ENCODE data around the gene SLFN12L.
A peak's percentile ranks its signal among the peaks of the same experiment; 100 is the strongest.

Gene SLFN12L

GRCh38 chr17:35537601-35538141 is at the start of gene SLFN12L:
TSS of gene SLFN12L (minus strand) at chr17:35537678. CDS start at chr17:35522364, 15,314 bp downstream.
- no peak for TF ChIP-seq CTCF (conservative IDR thresholded peaks at IDR 0.05)
- no peak within 1 kb of the TSS for H3K27ac ChIP-seq

- H3K27ac ChIP-seq, result peak overlapping the region; percentile 92
- no peak for TF ChIP-seq CTCF (conservative IDR thresholded peaks at IDR 0.05)
These were observed 49.1 kb upstream of the SLFN12L start for GRCh38 chr17:35586569-35587073.

GRCh38 chr17:35584061-35584460 is 46.6 kb upstream of the SLFN12L start:
- H3K27ac ChIP-seq, result no peak overlapping the region
- no peak for TF ChIP-seq CTCF (conservative IDR thresholded peaks at IDR 0.05)

GRCh38 chr17:35578929-35579432 is 41.5 kb upstream of the SLFN12L start:
- TF ChIP-seq CTCF (conservative IDR thresholded peaks at IDR 0.05), result no peak
- peak overlapping the region; percentile 92 for H3K27ac ChIP-seq

GRCh38 chr17:35578197-35578928 is 40.9 kb upstream of the SLFN12L start, which contains the start of gene PEX12:
TSS of gene PEX12 (minus strand) at chr17:35578571. CDS start at chr17:35578021, 550 bp downstream.
- 0 out of 2 replicates have a peak, but pooled peaks have one; percentile 8 for TF ChIP-seq CTCF (conservative IDR thresholded peaks at IDR 0.05)

GRCh38 chr17:35577830-35578196 is 40.3 kb upstream of the SLFN12L start:
- H3K27ac ChIP-seq, result peak overlapping the region; percentile 92
- no peak for TF ChIP-seq CTCF (conservative IDR thresholded peaks at IDR 0.05)

More at GRCh38 chr17:35578197-35578928, 40.9 kb upstream of the SLFN12L start, which contains the start of gene PEX12:
- H3K27ac ChIP-seq, result peak within 1 kb of the TSS; percentile 92

GRCh38 chr17:35575759-35576158 is 38.3 kb upstream of the SLFN12L start:
- H3K27ac ChIP-seq, result no peak overlapping the region
- no peak for TF ChIP-seq CTCF (conservative IDR thresholded peaks at IDR 0.05)

All from VCaP (cell line).